ENCODE results near the gene RBFOX2. TPM values are rescaled to one million over a fixed set of nuclear protein-coding genes. Genes with fewer than 3 reads are reported as not detected.

RBFOX2 gene
- total and polyA plus RNA-seq, 2 experiments from 2014 or later, result 88.8 to 131 TPM

- TF ChIP-seq ZNF331 (CRISPR knock-in tag; IDR thresholded peaks at IDR 0.05; ENCODE audit: low read depth), result no peak
- TF ChIP-seq EZH2phosphoT487 (IDR thresholded peaks at IDR 0.05; ENCODE audit: unreplicated experiment), result no peak
- no peak for TF ChIP-seq EZH2 (IDR thresholded peaks at IDR 0.05; ENCODE audit: low read depth, unreplicated experiment)
- no peak for TF ChIP-seq POLR2AphosphoS5 (IDR thresholded peaks at IDR 0.05; ENCODE audit: low read depth)
- no peak for TF ChIP-seq ETS1 (IDR thresholded peaks at IDR 0.05)
- TF ChIP-seq JUNB (IDR thresholded peaks at IDR 0.05; ENCODE audit: unreplicated experiment), result no peak
- no peak for TF ChIP-seq CTCF (conservative IDR thresholded peaks at IDR 0.05; ENCODE audit: low read depth in 2 of 2)
Observed at GRCh38 chr22:35766654-35767580, 261.7 kb downstream of the RBFOX2 start (continued).

GRCh38 chr22:35761037-35761436 lies 267.6 kb downstream of the RBFOX2 start:
- Histone ChIP-seq H3K27me3 (ENCODE audit: insufficient read depth) (no peaks in the 10 kb centered on the region), H4K20me1 (replicated peaks; ENCODE audit: insufficient read depth) (no peaks in the 10 kb centered on the region), H3K4me1 (ENCODE audit: insufficient read depth) (no peaks in the 10 kb centered on the region), H3F3A (replicated peaks; ENCODE audit: low read depth) (no peaks in the 10 kb centered on the region), H3K27ac (ENCODE audit: low read depth) (no peak overlapping the region), H3K79me2 (replicated peaks; ENCODE audit: insufficient read depth) (no peaks in the 10 kb centered on the region), H3K9me2 (ENCODE audit: insufficient read depth) (no peaks in the 10 kb centered on the region), H3K4me2 (no peak overlapping the region), H3K4me3 (no peak overlapping the region), H2AFZ (no peak overlapping the region), H3K36me3 (ENCODE audit: insufficient read depth) (no peaks in the 10 kb centered on the region)
- peak; percentile 72 for ATAC-seq
- DNase-seq (ENCODE audit: low spot score), result peak; percentile 43
- Mint-ChIP-seq H3K4me3 (no peak overlapping the region), H3K4me1 (peaks cover 1% of the 10 kb centered on the region; the same call in 1 of the 3 replicates), H3K27ac (no peak overlapping the region), H3K36me3 (ENCODE audit: low read depth) (peaks cover 18% of the 10 kb centered on the region), H3K9me3 (no peaks in the 10 kb centered on the region), H3K27me3 (ENCODE audit: insufficient read depth, low read depth, poor library complexity) (peaks cover 1% of the 10 kb centered on the region)
- TF ChIP-seq ETS1 (IDR thresholded peaks at IDR 0.05) (no peak), CTCF (conservative IDR thresholded peaks at IDR 0.05; ENCODE audit: low read depth in 2 of 2) (peak; percentile 58 to 66)

Measured in GM23338 (cell line).